Thyroid gland (tissue), 4 donors: ENCODE results near the gene APBA1.

Source experiments
- POLR2A ChIP-seq, 2 donors: fragments of 450-650 bp; IDR thresholded peaks; one replicate each; pipeline ENCODE4 v1.6.1; 2017; ENCODE audit warnings: antibody characterized with exemption in 2 of 2, mild to moderate bottlenecking in 2 of 2, moderate library complexity in 1 of 2
- TF ChIP-seq, protein P1 (sequence below), 6 experiments: fragments of 200-600 bp in 3 of 6; fragments of 450-650 bp in 3 of 6; sonication (generic) in 3 of 6; IDR thresholded peaks; one replicate each; pipeline ENCODE4 v1.5.1; 2016 to 2019; ENCODE audit warnings: antibody characterized with exemption in 6 of 6, mild to moderate bottlenecking in 2 of 6, inconsistent platforms in 1 of 6, moderate library complexity in 1 of 6

DNA sequence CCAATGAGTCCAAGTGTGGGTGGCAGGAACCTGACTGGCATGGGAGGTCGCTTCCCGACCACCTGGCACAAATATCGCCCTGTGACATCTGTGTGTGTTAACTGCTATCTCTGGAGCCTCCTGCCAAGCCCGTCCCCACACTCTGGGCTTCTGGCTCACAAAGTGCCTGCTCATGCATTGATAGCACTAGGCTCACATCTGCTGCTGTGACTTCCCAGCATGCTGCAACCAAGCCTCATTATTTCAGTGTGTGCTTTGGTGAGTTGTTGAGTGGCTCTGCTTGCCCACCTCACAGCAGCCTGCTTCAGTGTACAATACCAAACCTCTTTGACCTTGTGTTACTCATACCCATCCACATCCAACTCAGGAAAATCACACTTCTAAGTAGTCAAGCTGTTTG is 139.8 kb downstream of the APBA1 start:
- TF ChIP-seq, protein P1, sequence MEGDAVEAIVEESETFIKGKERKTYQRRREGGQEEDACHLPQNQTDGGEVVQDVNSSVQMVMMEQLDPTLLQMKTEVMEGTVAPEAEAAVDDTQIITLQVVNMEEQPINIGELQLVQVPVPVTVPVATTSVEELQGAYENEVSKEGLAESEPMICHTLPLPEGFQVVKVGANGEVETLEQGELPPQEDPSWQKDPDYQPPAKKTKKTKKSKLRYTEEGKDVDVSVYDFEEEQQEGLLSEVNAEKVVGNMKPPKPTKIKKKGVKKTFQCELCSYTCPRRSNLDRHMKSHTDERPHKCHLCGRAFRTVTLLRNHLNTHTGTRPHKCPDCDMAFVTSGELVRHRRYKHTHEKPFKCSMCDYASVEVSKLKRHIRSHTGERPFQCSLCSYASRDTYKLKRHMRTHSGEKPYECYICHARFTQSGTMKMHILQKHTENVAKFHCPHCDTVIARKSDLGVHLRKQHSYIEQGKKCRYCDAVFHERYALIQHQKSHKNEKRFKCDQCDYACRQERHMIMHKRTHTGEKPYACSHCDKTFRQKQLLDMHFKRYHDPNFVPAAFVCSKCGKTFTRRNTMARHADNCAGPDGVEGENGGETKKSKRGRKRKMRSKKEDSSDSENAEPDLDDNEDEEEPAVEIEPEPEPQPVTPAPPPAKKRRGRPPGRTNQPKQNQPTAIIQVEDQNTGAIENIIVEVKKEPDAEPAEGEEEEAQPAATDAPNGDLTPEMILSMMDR (IDR thresholded peaks at IDR 0.05), result no peak
- no peak for TF ChIP-seq POLR2A (IDR thresholded peaks at IDR 0.05)
